Measurements from ENCODE around the gene CHST15.

CHST15 gene

GRCh38 chr10:124063750-124064603, 29.4 kb downstream of the CHST15 start:
- no peaks in the 10 kb centered on the region for H3K9me3 ChIP-seq
- peaks cover 65% of the 10 kb centered on the region for H3K36me3 ChIP-seq
- peaks cover 46 to 49% of the 10 kb centered on the region in 2 experiments for H3K4me1 ChIP-seq (ENCODE audit: control insufficient read depth in 1 of 2, insufficient read depth in 1 of 2, low read depth in 1 of 2, low read length in 1 of 2)
- TF ChIP-seq, protein P1, sequence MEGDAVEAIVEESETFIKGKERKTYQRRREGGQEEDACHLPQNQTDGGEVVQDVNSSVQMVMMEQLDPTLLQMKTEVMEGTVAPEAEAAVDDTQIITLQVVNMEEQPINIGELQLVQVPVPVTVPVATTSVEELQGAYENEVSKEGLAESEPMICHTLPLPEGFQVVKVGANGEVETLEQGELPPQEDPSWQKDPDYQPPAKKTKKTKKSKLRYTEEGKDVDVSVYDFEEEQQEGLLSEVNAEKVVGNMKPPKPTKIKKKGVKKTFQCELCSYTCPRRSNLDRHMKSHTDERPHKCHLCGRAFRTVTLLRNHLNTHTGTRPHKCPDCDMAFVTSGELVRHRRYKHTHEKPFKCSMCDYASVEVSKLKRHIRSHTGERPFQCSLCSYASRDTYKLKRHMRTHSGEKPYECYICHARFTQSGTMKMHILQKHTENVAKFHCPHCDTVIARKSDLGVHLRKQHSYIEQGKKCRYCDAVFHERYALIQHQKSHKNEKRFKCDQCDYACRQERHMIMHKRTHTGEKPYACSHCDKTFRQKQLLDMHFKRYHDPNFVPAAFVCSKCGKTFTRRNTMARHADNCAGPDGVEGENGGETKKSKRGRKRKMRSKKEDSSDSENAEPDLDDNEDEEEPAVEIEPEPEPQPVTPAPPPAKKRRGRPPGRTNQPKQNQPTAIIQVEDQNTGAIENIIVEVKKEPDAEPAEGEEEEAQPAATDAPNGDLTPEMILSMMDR (IDR thresholded peaks at IDR 0.05), result no peak
- H3K4me3 ChIP-seq (ENCODE audit: low read depth in 1 of 2, low read length in 1 of 2), result no peak overlapping the region
- H3K27ac ChIP-seq, result peak overlapping the region; percentile 87
- no peaks in the 10 kb centered on the region for H3K27me3 ChIP-seq

GRCh38 chr10:124062390-124062789, 31.0 kb downstream of the CHST15 start:
- TF ChIP-seq, protein P1 (IDR thresholded peaks at IDR 0.05), result no peak
- Histone ChIP-seq H3K27me3 (no peaks in the 10 kb centered on the region), H3K4me3 (ENCODE audit: low read depth in 1 of 2, low read length in 1 of 2) (no peak overlapping the region), H3K27ac (no peak overlapping the region), H3K9me3 (no peaks in the 10 kb centered on the region), H3K36me3 (peaks cover 72% of the 10 kb centered on the region), H3K4me1 (ENCODE audit: control insufficient read depth in 1 of 2, insufficient read depth in 1 of 2, low read depth in 1 of 2, low read length in 1 of 2) (peaks cover 32 to 37% of the 10 kb centered on the region in 2 experiments)

GRCh38 chr10:124061030-124061429, 32.4 kb downstream of the CHST15 start:
- peak overlapping the region; percentile 35 for H3K27ac ChIP-seq
- peaks cover 27% of the 10 kb centered on the region in 2 experiments for H3K4me1 ChIP-seq (ENCODE audit: control insufficient read depth in 1 of 2, insufficient read depth in 1 of 2, low read depth in 1 of 2, low read length in 1 of 2)
- TF ChIP-seq, protein P1 (IDR thresholded peaks at IDR 0.05), result no peak
- no peaks in the 10 kb centered on the region for H3K27me3 ChIP-seq
- H3K4me3 ChIP-seq (ENCODE audit: low read depth in 1 of 2, low read length in 1 of 2), result no peak overlapping the region
- no peaks in the 10 kb centered on the region for H3K9me3 ChIP-seq
- peaks cover 80% of the 10 kb centered on the region for H3K36me3 ChIP-seq

DNA sequence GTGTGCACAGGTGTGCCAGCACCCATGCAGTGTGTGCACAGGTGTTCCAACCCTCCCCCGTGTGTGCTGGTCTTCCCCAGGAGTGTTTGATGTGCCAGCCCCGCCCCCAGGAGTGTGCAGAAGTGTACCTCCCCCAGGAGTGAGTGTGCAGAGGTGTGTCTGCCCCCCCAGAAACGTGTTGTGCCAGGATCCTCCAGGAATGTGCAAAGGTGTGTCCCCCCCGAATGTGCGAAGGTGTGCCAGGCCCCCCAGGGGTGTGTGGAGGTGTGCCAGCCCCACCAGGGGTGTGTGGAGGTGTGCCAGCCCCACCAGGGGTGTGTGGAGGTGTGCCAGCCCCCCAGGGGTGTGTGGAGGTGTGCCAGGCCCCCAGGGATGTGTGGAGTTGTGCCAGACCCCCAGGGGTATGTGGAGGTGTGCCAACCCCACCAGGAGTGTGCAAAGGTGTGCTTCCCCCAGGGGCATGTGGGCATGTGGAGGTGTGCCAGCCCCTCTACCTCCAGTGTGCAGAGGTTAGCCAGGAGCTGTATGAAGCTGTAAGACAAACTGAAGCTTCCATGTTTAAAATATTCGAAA, 33.2 kb downstream of the CHST15 start:
- no peak overlapping the region for H3K4me3 ChIP-seq (ENCODE audit: low read depth in 1 of 2, low read length in 1 of 2)
- H3K9me3 ChIP-seq, result no peaks in the 10 kb centered on the region
- TF ChIP-seq, protein P1 (IDR thresholded peaks at IDR 0.05), result no peak
- H3K27ac ChIP-seq, result no peak overlapping the region
- peaks cover 80% of the 10 kb centered on the region for H3K36me3 ChIP-seq
- no peaks in the 10 kb centered on the region for H3K27me3 ChIP-seq
- H3K4me1 ChIP-seq (ENCODE audit: control insufficient read depth in 1 of 2, insufficient read depth in 1 of 2, low read depth in 1 of 2, low read length in 1 of 2), result peaks cover 20 to 24% of the 10 kb centered on the region in 2 experiments

GRCh38 chr10:124059551-124059950, 33.8 kb downstream of the CHST15 start:
- Histone ChIP-seq H3K27ac (peak overlapping the region; percentile 34), H3K27me3 (no peaks in the 10 kb centered on the region), H3K36me3 (peaks cover 78% of the 10 kb centered on the region), H3K4me1 (ENCODE audit: control insufficient read depth in 1 of 2, insufficient read depth in 1 of 2, low read depth in 1 of 2, low read length in 1 of 2) (peaks cover 16 to 25% of the 10 kb centered on the region in 2 experiments), H3K4me3 (ENCODE audit: low read depth in 1 of 2, low read length in 1 of 2) (no peak overlapping the region), H3K9me3 (no peaks in the 10 kb centered on the region)
- TF ChIP-seq, protein P1 (IDR thresholded peaks at IDR 0.05), result no peak
